ENCODE data around the gene FHIT. TPM values are rescaled to one million over a fixed set of nuclear protein-coding genes. Genes with fewer than 3 reads are reported as not detected.

FHIT gene
- total RNA-seq, 4 donors from 2014 or later, result 1.6 to 12.9 (median 7.8) TPM

DNA sequence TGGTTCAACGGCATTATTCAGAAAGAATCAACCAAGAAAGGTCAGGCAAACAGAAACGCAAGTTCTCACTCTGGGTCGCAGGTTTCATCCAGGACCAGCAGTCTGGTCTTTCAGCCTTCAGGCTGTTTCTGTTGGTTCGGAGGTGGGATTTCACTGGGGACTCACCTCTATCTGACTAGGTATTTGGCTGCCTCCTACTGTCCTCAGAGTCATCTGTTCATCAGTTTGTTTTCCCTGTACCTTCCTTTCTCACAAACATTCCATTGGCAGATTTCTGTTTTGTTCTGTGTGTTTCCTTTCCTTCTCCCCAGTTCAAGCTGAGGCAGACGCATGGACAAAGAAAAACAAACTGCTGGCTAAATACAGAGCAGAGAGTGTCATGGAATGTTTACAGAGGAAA is 1154.8 kb downstream of the FHIT start:
- DNase-seq (ENCODE audit: low spot score in 2 of 2), result no peak
- TF ChIP-seq POLR2A (IDR thresholded peaks at IDR 0.05) (no peak), EP300 (IDR thresholded peaks at IDR 0.05) (no peak)
- TF ChIP-seq, protein P1, sequence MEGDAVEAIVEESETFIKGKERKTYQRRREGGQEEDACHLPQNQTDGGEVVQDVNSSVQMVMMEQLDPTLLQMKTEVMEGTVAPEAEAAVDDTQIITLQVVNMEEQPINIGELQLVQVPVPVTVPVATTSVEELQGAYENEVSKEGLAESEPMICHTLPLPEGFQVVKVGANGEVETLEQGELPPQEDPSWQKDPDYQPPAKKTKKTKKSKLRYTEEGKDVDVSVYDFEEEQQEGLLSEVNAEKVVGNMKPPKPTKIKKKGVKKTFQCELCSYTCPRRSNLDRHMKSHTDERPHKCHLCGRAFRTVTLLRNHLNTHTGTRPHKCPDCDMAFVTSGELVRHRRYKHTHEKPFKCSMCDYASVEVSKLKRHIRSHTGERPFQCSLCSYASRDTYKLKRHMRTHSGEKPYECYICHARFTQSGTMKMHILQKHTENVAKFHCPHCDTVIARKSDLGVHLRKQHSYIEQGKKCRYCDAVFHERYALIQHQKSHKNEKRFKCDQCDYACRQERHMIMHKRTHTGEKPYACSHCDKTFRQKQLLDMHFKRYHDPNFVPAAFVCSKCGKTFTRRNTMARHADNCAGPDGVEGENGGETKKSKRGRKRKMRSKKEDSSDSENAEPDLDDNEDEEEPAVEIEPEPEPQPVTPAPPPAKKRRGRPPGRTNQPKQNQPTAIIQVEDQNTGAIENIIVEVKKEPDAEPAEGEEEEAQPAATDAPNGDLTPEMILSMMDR (IDR thresholded peaks at IDR 0.05), result no peak

DNA sequence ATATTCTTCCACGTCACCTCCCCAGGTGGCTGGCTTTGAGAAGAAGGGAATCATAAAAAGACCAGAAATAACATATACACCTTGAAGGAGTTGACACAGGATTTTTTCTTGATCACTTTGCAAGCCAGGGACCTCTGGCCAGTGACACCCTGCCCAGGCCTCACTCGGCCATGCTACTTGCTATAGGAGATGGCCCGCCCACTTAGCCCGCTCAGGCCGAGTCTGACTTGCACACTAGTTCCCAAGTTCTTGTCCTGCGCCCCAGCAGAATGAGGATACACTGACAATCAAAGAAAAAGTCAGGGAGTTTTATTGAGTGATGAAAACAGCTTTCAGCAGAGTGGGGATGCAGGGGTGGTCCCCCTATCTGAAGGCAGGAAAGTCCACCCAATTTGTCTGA is 1155.3 kb downstream of the FHIT start:
- Histone ChIP-seq H3K36me3 (no peaks in the 10 kb centered on the region), H3K27me3 (no peaks in the 10 kb centered on the region), H3K9me3 (peaks cover 0 to 7% (median 0%) of the 10 kb centered on the region in 4 donors), H3K4me1 (no peaks in the 10 kb centered on the region), H3K27ac (no peak overlapping the region), H3K4me3 (no peak overlapping the region)
- no peak for DNase-seq (ENCODE audit: low spot score in 2 of 2)
- WGBS, 2 donors, result 91 to 95% methylated on average over 6 of the region's 6 CpGs
- no peak for TF ChIP-seq POLR2A (IDR thresholded peaks at IDR 0.05)
- no peak for TF ChIP-seq EP300 (IDR thresholded peaks at IDR 0.05)
- TF ChIP-seq, protein P1 (IDR thresholded peaks at IDR 0.05), result no peak

More for the DNA sequence above, 1154.8 kb downstream of the FHIT start:
- no peak overlapping the region for H3K4me3 ChIP-seq
- H3K27me3 ChIP-seq, result no peaks in the 10 kb centered on the region
- WGBS, 2 donors, result 62 to 69% methylated on average over 5 of the region's 5 CpGs
- H3K36me3 ChIP-seq, result no peaks in the 10 kb centered on the region
- peaks cover 0 to 7% (median 0%) of the 10 kb centered on the region in 4 donors for H3K9me3 ChIP-seq
- no peaks in the 10 kb centered on the region for H3K4me1 ChIP-seq
- H3K27ac ChIP-seq, result no peak overlapping the region

DNA sequence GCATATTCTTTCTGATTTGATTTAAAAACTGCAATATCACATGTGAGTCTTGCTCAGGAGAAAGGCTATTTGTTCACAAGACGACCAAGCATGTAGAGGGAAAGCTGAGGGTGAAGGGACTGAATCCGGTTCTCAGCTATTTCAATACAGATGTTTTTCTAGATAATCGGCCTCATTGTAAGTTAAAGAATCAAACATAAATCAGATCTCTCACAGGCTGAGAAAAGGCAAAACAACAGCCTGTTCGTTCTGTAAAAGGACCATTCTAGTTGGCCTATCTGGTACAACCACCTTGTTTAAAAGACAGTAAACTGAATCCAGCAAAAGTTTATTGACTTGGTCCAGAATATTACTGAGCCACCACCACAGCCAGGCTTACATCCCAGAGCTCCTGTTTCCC is 1155.7 kb downstream of the FHIT start:
- DNase-seq (ENCODE audit: low spot score in 2 of 2), result no peak
- Histone ChIP-seq H3K36me3 (no peaks in the 10 kb centered on the region), H3K27ac (no peak overlapping the region), H3K4me1 (no peaks in the 10 kb centered on the region), H3K9me3 (peaks cover 0 to 7% (median 0%) of the 10 kb centered on the region in 4 donors), H3K4me3 (no peak overlapping the region), H3K27me3 (no peaks in the 10 kb centered on the region)
- TF ChIP-seq POLR2A (IDR thresholded peaks at IDR 0.05) (no peak), EP300 (IDR thresholded peaks at IDR 0.05) (no peak)
- TF ChIP-seq, protein P1 (IDR thresholded peaks at IDR 0.05), result no peak
- 19 to 38% methylated on average over 4 of the region's 4 CpGs for WGBS, 2 donors

DNA sequence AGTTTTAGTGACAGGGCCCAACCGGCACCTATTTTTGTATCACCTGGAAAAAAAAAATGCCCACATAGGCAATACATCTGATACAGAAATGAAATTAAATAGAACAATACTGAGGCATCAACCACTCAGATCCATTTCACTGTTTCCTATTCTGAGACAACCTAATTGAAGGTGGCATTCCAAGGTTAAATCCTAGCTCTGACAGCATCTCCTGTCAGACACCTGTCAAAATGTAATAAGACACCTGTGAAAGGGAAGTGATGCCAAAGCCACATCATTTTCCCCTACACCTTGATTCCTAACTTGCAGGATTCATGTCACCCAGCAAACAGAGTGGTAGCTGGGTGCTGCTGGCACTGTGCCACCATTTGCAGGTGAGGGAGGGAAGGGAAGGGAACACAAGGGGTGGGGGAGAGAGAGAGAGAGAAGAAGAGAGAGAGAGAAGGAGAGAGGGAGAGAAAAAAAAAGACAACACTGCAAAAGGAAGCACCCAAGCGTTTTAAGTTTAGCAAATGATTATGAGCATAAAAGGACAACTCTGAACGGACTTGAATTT is 1156.8 kb downstream of the FHIT start:
- no peak for DNase-seq (ENCODE audit: low spot score in 2 of 2)
- no peaks in the 10 kb centered on the region for H3K36me3 ChIP-seq
- WGBS, 2 donors, result 78 to 88% methylated on average over 3 of the region's 3 CpGs

DNA sequence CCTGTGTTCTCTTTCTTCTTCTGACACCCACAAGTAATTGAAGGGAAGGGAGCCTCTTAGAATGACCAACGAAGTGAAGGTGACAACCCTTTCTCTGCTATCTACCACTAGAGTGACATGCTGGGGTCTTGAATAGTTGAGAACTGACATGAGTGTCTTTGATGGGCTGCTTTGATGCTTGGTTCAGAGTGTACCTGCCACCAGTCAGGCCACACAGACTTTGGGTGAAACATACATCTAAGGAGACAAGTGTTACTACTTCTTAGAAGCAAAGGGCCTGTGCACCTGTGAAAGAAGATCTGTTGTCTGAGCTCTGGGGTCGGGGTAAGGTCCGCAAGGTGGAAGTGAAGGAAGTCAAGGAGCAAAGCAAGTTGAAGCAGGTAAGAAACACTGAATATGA is 1160.7 kb downstream of the FHIT start:
- no peaks in the 10 kb centered on the region for H3K27me3 ChIP-seq
- H3K36me3 ChIP-seq, result no peaks in the 10 kb centered on the region
- no peaks in the 10 kb centered on the region for H3K4me1 ChIP-seq
- peaks cover 0 to 7% (median 0%) of the 10 kb centered on the region in 4 donors for H3K9me3 ChIP-seq
- 82 to 88% methylated on average over 3 of the region's 3 CpGs for WGBS, 2 donors
- H3K27ac ChIP-seq, result no peak overlapping the region
- DNase-seq (ENCODE audit: low spot score in 2 of 2), result no peak
- no peak overlapping the region for H3K4me3 ChIP-seq
- TF ChIP-seq POLR2A (IDR thresholded peaks at IDR 0.05) (no peak), EP300 (IDR thresholded peaks at IDR 0.05) (no peak)
- TF ChIP-seq, protein P1 (IDR thresholded peaks at IDR 0.05), result no peak

More for the DNA sequence above, 1156.8 kb downstream of the FHIT start:
- TF ChIP-seq, protein P1 (IDR thresholded peaks at IDR 0.05), result no peak
- TF ChIP-seq POLR2A (IDR thresholded peaks at IDR 0.05), result no peak
- H3K9me3 ChIP-seq, result peaks cover 0 to 7% (median 0%) of the 10 kb centered on the region in 4 donors
- H3K4me3 ChIP-seq, result no peak overlapping the region
- H3K4me1 ChIP-seq, result no peaks in the 10 kb centered on the region
- H3K27me3 ChIP-seq, result no peaks in the 10 kb centered on the region
- no peak overlapping the region for H3K27ac ChIP-seq
